ENCODE measurements around the gene CPNE7.

GRCh38 chr16:89641458-89642119, 66.0 kb downstream of the CPNE7 start:
- TF ChIP-seq CTCF (IDR thresholded peaks at IDR 0.05; ENCODE audit: borderline replicate concordance, extremely low read depth, low read length, poor library complexity, severe bottlenecking) (no peak), EZH2 (IDR thresholded peaks at IDR 0.05; ENCODE audit: borderline replicate concordance, low read depth, low read length, severe bottlenecking) (no peak)
